ENCODE results near the gene CXCR5.

CXCR5 gene

GRCh38 chr11:118929501-118930093 lies 45.9 kb downstream of the CXCR5 start:
- peak; percentile 71 for DNase-seq

- peak; percentile 83 for DNase-seq
Measured at GRCh38 chr11:118930094-118930712, 46.5 kb downstream of the CXCR5 start.

- no peak for DNase-seq
Measured at GRCh38 chr11:118931571-118931970, 47.9 kb downstream of the CXCR5 start.

- DNase-seq: no peak
Measured at GRCh38 chr11:118933486-118933885, 49.8 kb downstream of the CXCR5 start.

GRCh38 chr11:118935376-118935775 lies 51.7 kb downstream of the CXCR5 start:
- no peak for DNase-seq

GRCh38 chr11:118938491-118939403 lies 55.1 kb downstream of the CXCR5 start:
- no peak for DNase-seq

GRCh38 chr11:118939404-118939915 lies 55.8 kb downstream of the CXCR5 start:
- no peak for DNase-seq

- no peak for DNase-seq
Measured at GRCh38 chr11:118939953-118940598, 56.4 kb downstream of the CXCR5 start.

- no peak for DNase-seq
Measured at GRCh38 chr11:118947091-118947490, 63.4 kb downstream of the CXCR5 start.

Measured in hematopoietic multipotent progenitor cell treated with erythropoietin and hydrocortisone succinate and interleukin-3 and kit ligand, for 8 days (in vitro differentiated cells).